Tibial nerve (tissue), 4 donors: ENCODE measurements around the gene VSTM2B. TPM values are rescaled to one million over a fixed set of nuclear protein-coding genes. Genes with fewer than 3 reads are reported as not detected.

Experiments used
- DNase-seq, 2 donors: peaks; one replicate each; pipeline ENCODE4 v3.0.0-alpha.2; 2019; ENCODE audit warnings: low spot score in 2 of 2
- H3K27ac ChIP-seq, 4 donors: fragments of 200-600 bp; sonication (generic) in 3 of 4; one replicate each; pipeline ENCODE4 v1.5.1; 2017 to 2019; ENCODE audit warnings: mild to moderate bottlenecking in 1 of 4
- H3K27me3 ChIP-seq, 2 donors: fragments of 200-600 bp; sonication (generic) in 1 of 2; one replicate each; pipeline versions ENCODE4 v1.5.1 to v1.6.0; 2017 to 2019
- H3K36me3 ChIP-seq, 3 donors: fragments of 200-600 bp; sonication (generic); one replicate each; pipeline ENCODE4 v1.5.1; 2018 to 2019
- H3K4me1 ChIP-seq, 4 donors: fragments of 200-600 bp; sonication (generic) in 3 of 4; one replicate each; pipeline ENCODE4 v1.5.1; 2017 to 2019
- H3K4me3 ChIP-seq, 4 donors: fragments of 200-600 bp; sonication (generic) in 3 of 4; one replicate each; pipeline ENCODE4 v1.5.1; 2017 to 2019; ENCODE audit warnings: mild to moderate bottlenecking in 1 of 4, moderate library complexity in 1 of 4
- H3K9me3 ChIP-seq, 4 donors: fragments of 200-600 bp; sonication (generic) in 3 of 4; one replicate each; pipeline ENCODE4 v1.5.1; 2017 to 2019
- EP300 ChIP-seq, 2 donors: sonication (generic); formaldehyde crosslinking; IDR thresholded peaks; one replicate each; pipeline ENCODE4 v1.6.1; 2017; ENCODE audit warnings: antibody characterized with exemption in 2 of 2, mild to moderate bottlenecking in 1 of 2
- POLR2A ChIP-seq, 2 donors: fragments of 450-650 bp; IDR thresholded peaks; one replicate each; pipeline ENCODE4 v1.6.1; 2017; ENCODE audit warnings: antibody characterized with exemption in 2 of 2, mild to moderate bottlenecking in 2 of 2, moderate library complexity in 2 of 2
- WGBS, 2 donors: methylation state at CpG; one replicate each; pipeline ENCODE4 v1.1.5; 2018; 5-methylcytosine and 5-hydroxymethylcytosine counted together
- total RNA-seq, 4 donors: library from RNA; depleted of rRNA; stranded (reverse); fragments of >200 nt; gene quantifications; one replicate each; pipeline ENCODE4 v1.1.0, GENCODE V29; 2016
- TF ChIP-seq, protein P1 (sequence below), 5 experiments: fragments of 200-600 bp in 3 of 5; fragments of 450-650 bp in 2 of 5; sonication (generic) in 3 of 5; IDR thresholded peaks; one replicate each; pipeline ENCODE4 v1.5.1; 2016 to 2019; ENCODE audit warnings: antibody characterized with exemption in 5 of 5, mild to moderate bottlenecking in 3 of 5, moderate library complexity in 2 of 5

The VSTM2B gene
- total RNA-seq, 4 donors from 2014 or later, result not detected

DNA sequence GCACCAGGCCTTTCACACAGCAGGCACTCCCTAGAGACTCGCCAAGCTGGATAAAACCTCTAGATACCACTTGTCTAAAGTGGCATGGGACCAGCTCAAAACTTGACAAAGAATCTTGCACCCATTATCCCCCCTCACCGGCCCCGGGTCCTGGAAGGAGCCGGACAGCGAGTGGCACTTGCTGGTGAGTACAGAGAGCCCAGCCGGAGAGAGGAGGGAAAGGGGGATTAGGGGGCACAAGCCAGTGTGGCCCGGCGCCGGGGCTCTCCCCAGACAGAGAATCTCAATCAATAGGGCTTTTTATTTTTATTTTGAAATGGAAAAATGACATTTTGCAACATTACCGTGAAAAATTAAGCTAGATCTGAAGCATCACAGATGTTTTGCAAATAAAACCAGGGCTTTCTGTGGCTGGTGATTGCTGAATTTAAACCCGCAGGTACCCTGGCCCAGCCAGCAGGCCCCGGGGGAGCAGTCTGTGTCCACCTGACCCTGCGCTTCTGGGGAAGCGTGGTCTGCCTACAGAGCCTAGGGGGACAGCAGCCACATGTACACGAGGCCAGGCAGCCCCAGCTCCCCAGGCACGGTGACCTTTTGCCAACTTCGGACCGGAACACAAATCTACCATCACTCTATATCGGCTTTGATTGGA, 10.0 kb upstream of the VSTM2B start:
- peaks cover 0 to 5% (median 0%) of the 10 kb centered on the region in 4 donors for H3K9me3 ChIP-seq
- no peaks in the 10 kb centered on the region for H3K4me1 ChIP-seq
- no peaks in the 10 kb centered on the region for H3K36me3 ChIP-seq
- DNase-seq, result no peak
- WGBS, 2 donors, result 56 to 59% methylated on average over 19 of the region's 19 CpGs
- no peak overlapping the region for H3K4me3 ChIP-seq
- no peak overlapping the region for H3K27ac ChIP-seq
- peaks cover 0 to 2% of the 10 kb centered on the region in 2 donors for H3K27me3 ChIP-seq
- TF ChIP-seq POLR2A (IDR thresholded peaks at IDR 0.05) (no peak), EP300 (IDR thresholded peaks at IDR 0.05) (no peak)
- TF ChIP-seq, protein P1, sequence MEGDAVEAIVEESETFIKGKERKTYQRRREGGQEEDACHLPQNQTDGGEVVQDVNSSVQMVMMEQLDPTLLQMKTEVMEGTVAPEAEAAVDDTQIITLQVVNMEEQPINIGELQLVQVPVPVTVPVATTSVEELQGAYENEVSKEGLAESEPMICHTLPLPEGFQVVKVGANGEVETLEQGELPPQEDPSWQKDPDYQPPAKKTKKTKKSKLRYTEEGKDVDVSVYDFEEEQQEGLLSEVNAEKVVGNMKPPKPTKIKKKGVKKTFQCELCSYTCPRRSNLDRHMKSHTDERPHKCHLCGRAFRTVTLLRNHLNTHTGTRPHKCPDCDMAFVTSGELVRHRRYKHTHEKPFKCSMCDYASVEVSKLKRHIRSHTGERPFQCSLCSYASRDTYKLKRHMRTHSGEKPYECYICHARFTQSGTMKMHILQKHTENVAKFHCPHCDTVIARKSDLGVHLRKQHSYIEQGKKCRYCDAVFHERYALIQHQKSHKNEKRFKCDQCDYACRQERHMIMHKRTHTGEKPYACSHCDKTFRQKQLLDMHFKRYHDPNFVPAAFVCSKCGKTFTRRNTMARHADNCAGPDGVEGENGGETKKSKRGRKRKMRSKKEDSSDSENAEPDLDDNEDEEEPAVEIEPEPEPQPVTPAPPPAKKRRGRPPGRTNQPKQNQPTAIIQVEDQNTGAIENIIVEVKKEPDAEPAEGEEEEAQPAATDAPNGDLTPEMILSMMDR (IDR thresholded peaks at IDR 0.05), result no peak

DNA sequence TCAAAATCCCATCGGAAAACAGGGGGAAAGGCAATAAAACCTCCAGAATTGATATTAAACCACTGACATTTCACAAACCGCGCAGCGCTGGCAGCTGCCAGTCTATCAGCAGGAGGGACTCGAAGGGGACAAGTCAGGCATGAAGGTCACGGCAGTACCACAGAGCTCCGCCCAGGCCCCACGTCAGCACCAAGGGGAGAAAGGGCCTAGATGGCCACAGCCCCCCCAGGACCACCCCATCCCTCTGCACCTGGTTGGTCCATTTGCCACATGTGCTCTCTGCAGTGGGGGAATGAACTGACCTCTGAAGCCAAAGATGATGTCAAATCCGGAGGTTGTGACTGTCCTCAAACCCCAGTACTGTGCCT, 9.5 kb upstream of the VSTM2B start:
- no peak for DNase-seq
- Histone ChIP-seq H3K36me3 (no peaks in the 10 kb centered on the region), H3K9me3 (peaks cover 0 to 5% (median 0%) of the 10 kb centered on the region in 4 donors), H3K4me3 (no peak overlapping the region), H3K4me1 (no peaks in the 10 kb centered on the region), H3K27ac (no peak overlapping the region), H3K27me3 (no peaks in the 10 kb centered on the region)
- TF ChIP-seq POLR2A (IDR thresholded peaks at IDR 0.05), result no peak
- TF ChIP-seq, protein P1 (IDR thresholded peaks at IDR 0.05), result no peak
- TF ChIP-seq EP300 (IDR thresholded peaks at IDR 0.05), result no peak
- 75 to 76% methylated on average over 9 of the region's 9 CpGs for WGBS, 2 donors

DNA sequence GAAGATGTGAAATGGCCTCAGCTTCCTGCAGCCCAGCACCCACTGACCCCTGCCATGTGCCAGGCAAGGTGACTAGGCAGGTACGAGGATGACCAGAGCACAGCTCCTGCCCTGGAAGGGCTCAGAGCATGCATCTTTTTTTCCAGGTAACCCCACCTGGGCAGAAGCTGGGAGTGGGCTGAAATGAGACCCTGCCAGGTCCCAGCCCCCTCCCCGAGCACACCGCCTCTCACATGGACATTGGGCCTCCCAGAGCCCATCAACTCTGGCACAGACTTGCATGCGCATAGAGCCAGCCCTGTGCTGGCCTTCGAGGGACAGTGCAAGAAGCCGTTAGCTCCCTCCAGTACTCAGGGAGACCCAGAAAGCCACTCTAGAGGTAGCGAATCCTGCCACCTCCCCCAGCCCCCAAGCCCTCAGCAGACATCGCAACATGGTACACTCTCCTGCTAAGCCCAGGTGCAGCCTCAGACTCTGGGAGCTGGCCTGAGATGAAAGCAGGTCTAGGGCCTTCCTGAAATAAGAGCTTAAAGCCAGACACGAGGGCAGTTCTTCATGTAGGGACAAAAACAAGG, 8.9 kb upstream of the VSTM2B start:
- Histone ChIP-seq H3K27ac (no peak overlapping the region), H3K27me3 (no peaks in the 10 kb centered on the region), H3K9me3 (no peaks in the 10 kb centered on the region), H3K4me1 (no peaks in the 10 kb centered on the region), H3K36me3 (no peaks in the 10 kb centered on the region), H3K4me3 (no peak overlapping the region)
- DNase-seq, result no peak
- WGBS, 2 donors, result 76 to 82% methylated on average over 7 to 9 of the region's 9 CpGs
- TF ChIP-seq, protein P1 (IDR thresholded peaks at IDR 0.05), result no peak
- TF ChIP-seq POLR2A (IDR thresholded peaks at IDR 0.05) (no peak), EP300 (IDR thresholded peaks at IDR 0.05) (no peak)

DNA sequence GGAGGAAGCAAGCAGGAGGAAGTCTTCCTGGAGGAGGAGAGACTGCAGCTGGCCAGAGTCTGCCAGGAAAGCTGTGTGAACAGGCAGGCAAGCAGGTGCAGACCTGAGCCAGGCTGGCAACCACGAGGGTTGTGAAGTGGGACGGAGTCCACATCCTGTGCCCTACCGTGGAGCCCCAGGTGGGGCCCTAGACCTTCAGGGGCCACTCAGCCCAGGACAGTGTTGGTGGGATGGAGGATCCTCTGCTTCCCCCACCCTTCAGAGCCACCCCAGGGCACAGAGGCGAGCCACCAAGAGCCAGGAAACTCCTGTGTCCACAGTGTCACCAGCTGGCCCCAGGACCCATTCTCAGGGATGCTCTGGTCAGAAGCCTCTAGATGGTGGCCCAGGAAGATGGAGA, 8.4 kb upstream of the VSTM2B start:
- TF ChIP-seq POLR2A (IDR thresholded peaks at IDR 0.05), result no peak
- TF ChIP-seq, protein P1 (IDR thresholded peaks at IDR 0.05), result no peak
- TF ChIP-seq EP300 (IDR thresholded peaks at IDR 0.05), result no peak
- peaks cover 0 to 5% of the 10 kb centered on the region in 2 donors for H3K27me3 ChIP-seq
- no peak for DNase-seq

DNA sequence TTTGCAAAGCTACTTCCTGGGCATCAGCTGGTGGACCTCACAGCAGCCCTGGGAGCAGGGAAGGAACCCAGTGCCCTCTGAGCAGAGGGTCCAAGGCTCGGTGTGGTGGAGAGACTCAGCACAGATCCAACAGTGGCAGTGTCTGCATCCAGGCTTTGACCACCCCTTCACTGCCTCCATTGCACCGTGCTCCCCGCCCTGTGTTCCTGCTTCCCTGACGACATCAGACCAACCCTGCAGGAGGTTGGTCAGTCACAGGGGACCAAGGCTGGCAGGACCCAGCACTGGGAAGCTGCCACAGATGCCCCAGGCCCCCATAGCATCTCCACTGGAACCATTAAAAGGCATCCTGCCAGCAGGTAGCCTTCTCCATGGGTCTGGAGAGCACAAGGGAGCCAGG, 7.8 kb upstream of the VSTM2B start:
- H3K27me3 ChIP-seq, result peaks cover 0 to 9% of the 10 kb centered on the region in 2 donors
- H3K4me1 ChIP-seq, result no peaks in the 10 kb centered on the region
- 77 to 78% methylated on average over 4 of the region's 4 CpGs for WGBS, 2 donors
- no peaks in the 10 kb centered on the region for H3K9me3 ChIP-seq
- no peak for TF ChIP-seq EP300 (IDR thresholded peaks at IDR 0.05)
- no peak for TF ChIP-seq POLR2A (IDR thresholded peaks at IDR 0.05)
- TF ChIP-seq, protein P1 (IDR thresholded peaks at IDR 0.05), result no peak
- DNase-seq, result no peak
- no peaks in the 10 kb centered on the region for H3K36me3 ChIP-seq
- no peak overlapping the region for H3K27ac ChIP-seq
- H3K4me3 ChIP-seq, result no peak overlapping the region

More for the DNA sequence above, 8.4 kb upstream of the VSTM2B start:
- Histone ChIP-seq H3K36me3 (no peaks in the 10 kb centered on the region), H3K9me3 (no peaks in the 10 kb centered on the region), H3K4me1 (no peaks in the 10 kb centered on the region), H3K27ac (no peak overlapping the region), H3K4me3 (no peak overlapping the region)
- WGBS, 2 donors, result 76 to 83% methylated on average over 4 of the region's 4 CpGs
